GM12892 (cell line): ENCODE measurements around the gene RIN3.

Experiments used
- POLR2A ChIP-seq: IDR thresholded peaks from 2 replicates; pipeline ENCODE4 v1.6.1; 2011; ENCODE audit warnings: low read depth, low read length, control low read depth
- TAF1 ChIP-seq: IDR thresholded peaks from 2 replicates; pipeline ENCODE4 v1.6.1; 2011; ENCODE audit warnings: low read depth, mild to moderate bottlenecking, control low read depth, low read length, borderline replicate concordance

GRCh38 chr14:92665661-92666110 is 152.1 kb downstream of the RIN3 start:
- TF ChIP-seq POLR2A (no peak), TAF1 (no peak)
